Lower leg skin (tissue), 3 donors: ENCODE results near the gene HS6ST1.

ENCODE experiments used
- POLR2A ChIP-seq, 2 donors: fragments of 450-650 bp; IDR thresholded peaks; one replicate each; pipeline ENCODE4 v1.6.1; 2016 to 2017; ENCODE audit warnings: antibody characterized with exemption in 2 of 2, mild to moderate bottlenecking in 1 of 2, moderate library complexity in 1 of 2
- TF ChIP-seq, protein P1 (sequence below), 3 donors: fragments of 450-650 bp; IDR thresholded peaks; one replicate each; pipeline ENCODE4 v1.5.1; 2016; ENCODE audit warnings: antibody characterized with exemption in 3 of 3, mild to moderate bottlenecking in 3 of 3, moderate library complexity in 2 of 3

DNA sequence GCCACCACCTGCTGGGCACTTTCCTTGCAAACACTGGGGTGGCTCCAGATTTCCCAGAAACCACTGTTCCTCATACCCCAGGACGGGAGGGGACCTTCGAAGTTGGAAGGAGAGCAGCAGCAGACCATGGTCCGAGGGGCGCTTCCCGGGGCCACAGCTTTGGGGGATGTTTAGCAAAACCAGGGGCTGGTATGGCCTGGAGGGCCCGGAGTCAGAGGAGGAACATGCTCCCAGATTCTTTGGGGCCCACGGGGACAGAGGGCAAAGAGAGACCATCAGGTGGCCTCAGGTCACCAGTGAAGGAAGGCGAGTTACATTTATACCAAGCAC lies 25.3 kb downstream of the HS6ST1 start:
- TF ChIP-seq POLR2A (IDR thresholded peaks at IDR 0.05), result no peak
- TF ChIP-seq, protein P1, sequence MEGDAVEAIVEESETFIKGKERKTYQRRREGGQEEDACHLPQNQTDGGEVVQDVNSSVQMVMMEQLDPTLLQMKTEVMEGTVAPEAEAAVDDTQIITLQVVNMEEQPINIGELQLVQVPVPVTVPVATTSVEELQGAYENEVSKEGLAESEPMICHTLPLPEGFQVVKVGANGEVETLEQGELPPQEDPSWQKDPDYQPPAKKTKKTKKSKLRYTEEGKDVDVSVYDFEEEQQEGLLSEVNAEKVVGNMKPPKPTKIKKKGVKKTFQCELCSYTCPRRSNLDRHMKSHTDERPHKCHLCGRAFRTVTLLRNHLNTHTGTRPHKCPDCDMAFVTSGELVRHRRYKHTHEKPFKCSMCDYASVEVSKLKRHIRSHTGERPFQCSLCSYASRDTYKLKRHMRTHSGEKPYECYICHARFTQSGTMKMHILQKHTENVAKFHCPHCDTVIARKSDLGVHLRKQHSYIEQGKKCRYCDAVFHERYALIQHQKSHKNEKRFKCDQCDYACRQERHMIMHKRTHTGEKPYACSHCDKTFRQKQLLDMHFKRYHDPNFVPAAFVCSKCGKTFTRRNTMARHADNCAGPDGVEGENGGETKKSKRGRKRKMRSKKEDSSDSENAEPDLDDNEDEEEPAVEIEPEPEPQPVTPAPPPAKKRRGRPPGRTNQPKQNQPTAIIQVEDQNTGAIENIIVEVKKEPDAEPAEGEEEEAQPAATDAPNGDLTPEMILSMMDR (IDR thresholded peaks at IDR 0.05), result no peak
